HG03575 (cell line): ENCODE measurements around the gene CIAO2B.
"Not testable (repeated sequence)": the region's sequence is repeated elsewhere in the genome, so short reads cannot be mapped to it uniquely, and the experiment has no call there.

Source experiments
- ATAC-seq: cut with Tn5 transposase; IDR thresholded peaks from one replicate; pipeline ENCODE4 v1.9.1; 2021; ENCODE audit not compliant: unreplicated experiment, insufficient number of reproducible peaks, low FRiP score; ENCODE audit errors: extremely low read depth

CIAO2B gene

GRCh38 chr16:66943426-66944053, 9.3 kb upstream of the CIAO2B start:
- ATAC-seq = no peak

GRCh38 chr16:66942981-66943380, 8.8 kb upstream of the CIAO2B start:
- no peak for ATAC-seq

GRCh38 chr16:66940236-66940635, 6.0 kb upstream of the CIAO2B start:
- ATAC-seq = no peak

DNA sequence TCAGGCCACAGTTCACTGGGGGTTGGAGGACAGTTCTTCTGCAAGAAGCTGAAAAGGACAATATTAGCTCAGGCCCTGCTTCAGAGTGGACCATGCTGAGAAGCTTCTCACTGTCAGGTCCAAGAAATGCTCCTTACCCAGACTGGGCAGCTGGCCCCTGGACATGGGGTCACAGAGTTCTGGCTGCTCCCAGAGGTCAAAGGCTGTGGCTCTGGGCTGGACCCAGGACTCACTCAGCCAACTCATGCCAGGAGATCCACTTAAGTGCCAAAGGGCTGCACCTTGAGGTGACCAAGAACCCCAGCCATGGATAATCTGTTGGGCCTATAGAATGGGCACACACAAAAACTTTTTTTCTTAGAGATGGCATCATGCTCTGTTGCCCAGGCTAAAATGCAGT, 5.2 kb upstream of the CIAO2B start:
- no peak for ATAC-seq

DNA sequence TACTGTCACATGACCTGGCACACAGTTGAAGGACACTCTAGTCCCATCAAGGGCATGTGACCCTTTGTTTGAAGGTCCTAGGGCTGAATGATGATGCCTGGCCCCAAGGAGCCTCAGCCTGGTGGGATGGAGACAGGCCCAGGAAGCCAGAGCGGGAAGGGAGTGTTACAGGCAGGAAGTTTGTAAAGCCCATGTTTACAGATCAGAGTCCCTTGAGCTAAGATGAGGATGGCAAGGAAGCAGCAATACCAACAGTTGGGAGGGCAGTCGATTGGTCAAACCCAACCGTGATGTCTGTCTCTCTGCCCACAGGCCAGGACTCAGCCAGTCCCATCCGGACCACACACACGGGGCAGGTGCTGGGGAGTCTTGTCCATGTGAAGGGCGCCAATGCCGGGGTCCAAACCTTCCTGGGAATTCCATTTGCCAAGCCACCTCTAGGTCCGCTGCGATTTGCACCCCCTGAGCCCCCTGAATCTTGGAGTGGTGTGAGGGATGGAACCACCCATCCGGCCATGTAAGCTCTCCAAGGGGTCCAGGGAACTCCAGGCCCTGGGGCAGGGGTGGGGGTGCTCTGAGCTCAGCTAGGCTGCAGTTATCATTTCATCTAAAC, 3.6 kb upstream of the CIAO2B start:
- no peak for ATAC-seq

DNA sequence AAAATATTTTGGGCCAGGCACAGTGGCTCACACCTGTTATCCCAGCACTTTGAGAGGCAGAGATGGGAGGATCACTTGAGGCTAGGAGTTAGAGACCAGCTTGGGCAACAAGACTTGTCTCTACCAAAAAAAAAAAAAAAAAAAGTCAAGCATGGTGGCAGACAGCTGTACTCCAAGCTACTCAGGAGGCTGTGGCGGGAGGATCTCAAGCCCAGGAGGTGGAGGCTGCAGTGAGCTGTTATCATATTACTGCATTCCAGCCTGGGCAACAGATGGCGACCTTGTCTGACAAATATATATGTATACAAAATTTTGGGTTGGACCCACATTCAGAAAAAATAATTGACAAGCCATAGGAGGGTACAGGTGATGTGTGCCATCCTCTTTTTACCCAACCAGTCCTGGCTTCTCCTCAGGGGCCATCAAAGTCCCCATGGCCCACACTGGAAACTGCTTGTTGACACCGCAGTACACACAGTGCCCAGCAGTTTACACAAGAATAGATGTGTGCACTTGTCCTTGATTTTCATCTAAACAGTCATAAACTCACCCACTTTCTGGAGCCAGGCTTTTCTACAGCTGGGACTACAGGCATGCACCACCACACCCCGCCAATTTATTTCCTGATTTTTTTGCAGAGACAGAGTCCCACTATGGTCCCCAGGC, 2.8 kb upstream of the CIAO2B start:
- no peak for ATAC-seq

DNA sequence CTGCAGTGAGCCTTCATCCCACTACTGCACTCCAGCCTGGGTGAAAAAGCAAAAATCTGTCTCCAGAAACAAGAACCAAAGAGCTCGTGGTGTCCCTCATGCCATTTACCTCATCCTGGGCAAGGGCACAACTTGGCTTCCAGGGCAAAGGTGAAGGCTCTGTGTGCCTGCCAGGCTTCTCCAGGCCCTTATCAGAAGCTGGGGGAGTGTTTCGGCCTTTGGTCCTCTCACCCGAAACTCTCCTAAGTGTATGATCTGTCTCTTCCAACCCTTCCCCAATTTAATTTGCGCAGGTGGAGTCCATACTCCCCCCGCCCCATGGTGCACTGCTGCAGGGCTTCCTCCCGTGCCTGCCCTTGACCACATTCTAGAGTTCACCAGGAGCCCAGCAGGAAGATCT, 2.3 kb upstream of the CIAO2B start:
- ATAC-seq = no peak

GRCh38 chr16:66935314-66936011, 1.3 kb upstream of the CIAO2B start, which contains the start of gene CES2:
Gene CES2, plus strand, starts transcription at chr16:66935516. Its CDS starts 120 bp downstream, at chr16:66935636.
- no peak for ATAC-seq

GRCh38 chr16:66934839-66935313, 674 bp upstream of the CIAO2B start:
- ATAC-seq = not testable (repeated sequence)

- ATAC-seq = no peak
These were observed 445 bp downstream of the CIAO2B start for GRCh38 chr16:66933776-66934137.

DNA sequence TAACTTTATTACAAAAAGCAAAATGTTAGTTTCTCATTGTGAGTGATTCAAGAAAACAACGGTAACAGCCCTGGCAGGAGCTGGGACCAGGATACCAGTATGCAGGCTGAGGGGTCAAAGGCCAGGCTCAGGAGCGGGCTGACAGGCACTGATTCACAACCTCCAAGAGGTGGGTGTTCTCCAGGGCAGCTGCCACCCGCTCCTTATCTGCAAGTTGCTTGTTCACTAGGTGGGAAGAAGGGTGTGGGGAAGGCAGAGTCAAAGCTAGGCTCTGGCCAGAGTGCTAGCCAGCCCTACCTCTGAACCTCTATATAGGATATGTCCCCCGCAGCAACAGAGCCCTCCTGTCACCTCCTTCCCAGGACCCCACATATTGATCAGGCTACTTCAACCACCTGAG, 2.1 kb downstream of the CIAO2B start:
- ATAC-seq = no peak

GRCh38 chr16:66931665-66932064, 2.5 kb downstream of the CIAO2B start:
- no peak for ATAC-seq

GRCh38 chr16:66930189-66930588, 4.0 kb downstream of the CIAO2B start:
- no peak for ATAC-seq

DNA sequence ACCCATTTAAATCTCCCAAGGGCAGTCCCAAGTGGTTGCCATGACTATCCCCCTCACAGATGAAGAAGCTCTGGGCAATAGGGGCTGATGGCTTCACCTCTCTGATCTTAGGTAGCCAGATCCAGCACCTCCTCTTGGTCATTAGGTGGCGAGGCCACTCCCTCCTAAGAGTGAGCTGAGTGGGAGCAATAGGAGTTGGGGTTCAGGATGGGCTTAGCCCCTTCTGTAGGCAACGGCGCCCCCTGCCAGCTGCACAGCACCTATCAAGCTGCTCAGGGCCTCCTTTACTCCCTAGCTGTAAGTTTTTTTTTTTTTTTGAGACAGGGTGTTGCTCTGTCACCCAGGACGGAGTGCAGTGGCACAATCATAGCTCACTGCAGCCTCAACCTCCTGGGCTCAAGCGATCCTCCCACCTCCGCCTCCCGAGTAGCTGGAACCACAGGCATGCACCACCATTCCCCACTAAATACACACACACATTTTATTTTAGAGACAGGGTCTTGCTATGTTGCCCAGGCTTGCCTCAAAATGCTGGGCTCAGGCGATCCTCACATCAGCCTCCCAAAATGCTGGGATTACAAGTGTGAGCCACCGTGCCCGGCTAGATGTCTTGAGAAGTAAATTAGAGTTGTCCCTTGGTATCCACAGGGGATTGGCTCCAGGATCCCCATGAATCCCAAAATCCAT, 5.4 kb downstream of the CIAO2B start:
- ATAC-seq = no peak

- ATAC-seq = no peak
These were observed 6.1 kb downstream of the CIAO2B start for GRCh38 chr16:66927918-66928649.

DNA sequence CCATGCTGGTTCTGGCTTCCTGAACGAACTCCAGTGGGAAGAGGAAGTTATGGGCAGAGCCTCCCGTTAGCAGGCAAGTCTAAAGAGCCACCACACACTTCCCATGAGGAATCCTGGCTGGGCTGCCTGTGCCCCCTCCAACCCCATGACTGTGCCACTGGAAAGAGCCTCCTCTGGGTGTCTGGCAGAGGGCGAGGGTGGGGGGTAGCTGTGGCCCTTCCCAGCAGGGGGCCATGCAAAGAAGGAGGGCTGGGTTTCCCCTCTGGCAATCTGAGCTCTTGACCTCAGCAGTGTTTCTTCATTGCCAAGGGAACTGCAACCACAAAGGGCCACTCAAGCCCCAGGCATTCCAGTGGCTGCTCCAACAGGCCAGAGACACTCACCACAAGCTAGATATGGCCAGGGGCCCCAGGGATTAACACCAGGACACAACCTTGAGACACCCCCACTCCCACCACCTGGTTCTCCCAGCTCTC, 7.2 kb downstream of the CIAO2B start:
- ATAC-seq = no peak

GRCh38 chr16:66926171-66926947, 7.8 kb downstream of the CIAO2B start:
- no peak for ATAC-seq

- no peak for ATAC-seq
These were observed 8.8 kb downstream of the CIAO2B start, which contains the start of gene RRAD for GRCh38 chr16:66925322-66925840. Gene RRAD, minus strand, starts transcription at chr16:66925535. Its CDS starts 356 bp downstream, at chr16:66925179.
